Body of pancreas (tissue), 4 donors: ENCODE results near the gene TMEM42. TPM values are rescaled to one million over a fixed set of nuclear protein-coding genes. Genes with fewer than 3 reads are reported as not detected.

ENCODE experiments used
- ATAC-seq: fragments of 150-250 bp; one replicate; pipeline ENCODE4 v1.9.1; 2016
- DNase-seq, 4 donors: peaks; one replicate each; pipeline ENCODE4 v3.0.0-alpha.2; 2019
- H3K27ac ChIP-seq, 4 donors: fragments of 200-600 bp; sonication (generic); 1 replicate in 3 of 4; 2 replicates in 1 of 4; pipeline versions ENCODE4 v1.5.1 to v1.6.1; 2016 to 2019; ENCODE audit warnings: mild to moderate bottlenecking in 1 of 4, mixed read lengths in 1 of 4, moderate library complexity in 1 of 4
- H3K27me3 ChIP-seq, 2 donors: fragments of 200-600 bp; sonication (generic); one replicate each; pipeline ENCODE4 v1.6.0; 2016; ENCODE audit warnings: mild to moderate bottlenecking in 1 of 2
- H3K36me3 ChIP-seq, 2 donors: fragments of 200-600 bp; sonication (generic); replicated peaks in 1 of 2; 2 replicates each; pipeline ENCODE4 v1.5.1; 2016; ENCODE audit warnings: low read depth in 2 of 2; ENCODE audit not compliant: insufficient read depth in 1 of 2
- H3K4me1 ChIP-seq: fragments of 200-600 bp; sonication (generic); one replicate; pipeline ENCODE4 v1.6.0; 2016
- H3K4me3 ChIP-seq, 2 donors: fragments of 200-600 bp; sonication (generic); 1 replicate in 1 of 2; 2 replicates in 1 of 2; pipeline ENCODE4 v1.5.1; 2016 to 2019
- H3K9me3 ChIP-seq, 3 donors: fragments of 200-600 bp; sonication (generic); 1 replicate in 2 of 3; 2 replicates in 1 of 3; pipeline ENCODE4 v1.5.1; 2016
- POLR2A ChIP-seq, 3 donors: fragments of 450-650 bp; IDR thresholded peaks; one replicate each; pipeline ENCODE4 v1.6.1; 2016; ENCODE audit warnings: antibody characterized with exemption in 3 of 3, mild to moderate bottlenecking in 2 of 3
- WGBS, 2 donors: methylation state at CpG; one replicate each; pipeline ENCODE4 v1.1.5; 2017; 5-methylcytosine and 5-hydroxymethylcytosine counted together
- intact Hi-C: fragments of 100-400 bp; cut with DNase I; formaldehyde crosslinking; loops from one replicate; pipeline ENCODE4 v1.15.1; 2023
- microRNA counts, 2 donors: library from miRNA; unstranded; fragments of <30 nt; microRNA quantifications; one replicate each; lab custom pipeline; 2017
- total RNA-seq, 2 donors: library from RNA; depleted of rRNA; stranded (reverse); fragments of >200 nt; gene quantifications; one replicate each; pipeline ENCODE4 v1.1.0, GENCODE V29; 2016
- TF ChIP-seq, protein P1 (sequence below), 7 experiments: fragments of 450-650 bp in 4 of 7; fragments of 200-600 bp in 3 of 7; sonication (generic) in 3 of 7; IDR thresholded peaks; one replicate each; pipeline ENCODE4 v1.5.1; 2016 to 2019; ENCODE audit warnings: antibody characterized with exemption in 7 of 7

The TMEM42 gene
- total RNA-seq, 2 donors from 2014 or later = 14.3 to 18.1 TPM

GRCh38 chr3:44913868-44914468, 52.3 kb downstream of the TMEM42 start:
- ATAC-seq = peak; percentile 69
- 14 to 49% methylated on average over 2 to 4 of the region's 4 CpGs for WGBS, 2 donors
- intact Hi-C loops = no loop called here
- no peak for TF ChIP-seq POLR2A (IDR thresholded peaks at IDR 0.05)
- TF ChIP-seq, protein P1, sequence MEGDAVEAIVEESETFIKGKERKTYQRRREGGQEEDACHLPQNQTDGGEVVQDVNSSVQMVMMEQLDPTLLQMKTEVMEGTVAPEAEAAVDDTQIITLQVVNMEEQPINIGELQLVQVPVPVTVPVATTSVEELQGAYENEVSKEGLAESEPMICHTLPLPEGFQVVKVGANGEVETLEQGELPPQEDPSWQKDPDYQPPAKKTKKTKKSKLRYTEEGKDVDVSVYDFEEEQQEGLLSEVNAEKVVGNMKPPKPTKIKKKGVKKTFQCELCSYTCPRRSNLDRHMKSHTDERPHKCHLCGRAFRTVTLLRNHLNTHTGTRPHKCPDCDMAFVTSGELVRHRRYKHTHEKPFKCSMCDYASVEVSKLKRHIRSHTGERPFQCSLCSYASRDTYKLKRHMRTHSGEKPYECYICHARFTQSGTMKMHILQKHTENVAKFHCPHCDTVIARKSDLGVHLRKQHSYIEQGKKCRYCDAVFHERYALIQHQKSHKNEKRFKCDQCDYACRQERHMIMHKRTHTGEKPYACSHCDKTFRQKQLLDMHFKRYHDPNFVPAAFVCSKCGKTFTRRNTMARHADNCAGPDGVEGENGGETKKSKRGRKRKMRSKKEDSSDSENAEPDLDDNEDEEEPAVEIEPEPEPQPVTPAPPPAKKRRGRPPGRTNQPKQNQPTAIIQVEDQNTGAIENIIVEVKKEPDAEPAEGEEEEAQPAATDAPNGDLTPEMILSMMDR (IDR thresholded peaks at IDR 0.05) = peak; percentile 48 to 80 (median 71)
- DNase-seq = peak; percentile 72 to 82 (median 75)
- Histone ChIP-seq H3K4me1 (no peaks in the 10 kb centered on the region), H3K4me3 (no peak overlapping the region), H3K27me3 (no peaks in the 10 kb centered on the region), H3K9me3 (no peaks in the 10 kb centered on the region), H3K27ac (no peak overlapping the region), H3K36me3 (no peaks in the 10 kb centered on the region)

DNA sequence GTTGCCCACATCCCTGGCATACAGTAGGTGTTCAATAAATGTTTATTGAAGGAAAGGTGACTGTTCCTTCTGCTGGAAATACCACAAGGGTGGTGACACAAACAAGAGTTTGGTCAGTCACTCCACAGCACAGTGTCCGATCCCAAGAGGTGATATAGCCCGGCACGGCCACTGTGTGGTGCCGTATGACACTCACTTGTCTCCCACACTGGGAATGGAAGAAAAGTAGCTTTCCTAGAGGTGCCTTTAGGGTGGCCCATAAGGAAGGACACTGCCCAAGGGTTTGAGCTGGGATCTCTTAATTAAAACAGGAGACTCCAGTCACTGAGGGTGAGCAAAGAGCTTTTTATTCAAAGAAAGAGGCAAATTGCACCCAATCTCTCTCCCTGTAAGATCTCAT, 53.2 kb downstream of the TMEM42 start:
- Histone ChIP-seq H3K4me1 (no peaks in the 10 kb centered on the region), H3K9me3 (no peaks in the 10 kb centered on the region), H3K27ac (no peak overlapping the region), H3K27me3 (no peaks in the 10 kb centered on the region), H3K36me3 (no peaks in the 10 kb centered on the region), H3K4me3 (no peak overlapping the region)
- DNase-seq (no peak), ATAC-seq (no peak)
- 68% methylated on average over 4 of the region's 4 CpGs for WGBS, 2 donors
- no peak for TF ChIP-seq POLR2A (IDR thresholded peaks at IDR 0.05)
- TF ChIP-seq, protein P1 (IDR thresholded peaks at IDR 0.05) = peak in 1 of 7 experiments; percentile 6
- intact Hi-C loops = loop anchor here (5.0 kb wide), 1 partner anchor 383 kb away; no protein-coding TSS in a partner anchor

MicroRNAs within 50 kb of the gene (microRNA counts, 767-probe panel; counts per million panel counts)
- microRNA hsa-miR-564 (lab: Ali Mortazavi, UCI) = 0 to 736 counts per million in 2 donors

Other genes with a start within 250 kb of the TMEM42 start
- gene ZNF197, start 236.9 kb upstream of the TMEM42 start, total RNA-seq = 10 to 100 TPM; 10.9 to 17.1 TPM
- 1 to 10 TPM; 3.1 to 7.9 TPM for gene ZNF35, start 213.2 kb upstream of the TMEM42 start, total RNA-seq
- gene ZNF502, start 149.3 kb upstream of the TMEM42 start, total RNA-seq = 1 to 10 TPM; 2.3 TPM
- gene ZNF501, start 132.3 kb upstream of the TMEM42 start, total RNA-seq = 1 to 10 TPM; 3.1 to 7.6 TPM
- gene KIAA1143, start 100.3 kb upstream of the TMEM42 start, total RNA-seq = 10 to 100 TPM; 10.5 to 13.7 TPM
- gene KIF15, start 100.1 kb upstream of the TMEM42 start, total RNA-seq = under 1 TPM in 1 of 2 donors, not detected in 1; 0.78 TPM
- gene TGM4, start 12.7 kb downstream of the TMEM42 start, total RNA-seq = not detected
- 10 to 100 TPM; 32.2 to 32.3 TPM for gene ZDHHC3, start 114.3 kb downstream of the TMEM42 start, total RNA-seq
- gene EXOSC7, start 114.3 kb downstream of the TMEM42 start, total RNA-seq = 10 to 100 TPM; 18.2 to 33.6 TPM
- gene CLEC3B, start 164.4 kb downstream of the TMEM42 start, total RNA-seq = 10 to 100 TPM in 1 of 2 donors, 1 to 10 TPM in 1; 4.9 to 22.1 TPM